Left ventricle myocardium superior (tissue), 1 donor: Measurements from ENCODE around the gene ZFYVE28. TPM values are rescaled to one million over a fixed set of nuclear protein-coding genes. Genes with fewer than 3 reads are reported as not detected.

ENCODE experiments used
- ATAC-seq: fragments of 200-7000 bp; cut with Tn5 transposase; one replicate; pipeline ENCODE4 v1.9.1; 2020; ENCODE audit warnings: mild to moderate bottlenecking, moderate library complexity
- DNase-seq: peaks from one replicate; pipeline ENCODE4 v3.0.0-alpha.2; 2020
- intact Hi-C: fragments of 100-400 bp; cut with micrococcal nuclease; formaldehyde crosslinking; loops from one replicate; pipeline ENCODE4 v1.11.0; 2022
- total RNA-seq: library from RNA; stranded (reverse); fragmentation: NEBNext Ultra II Directional; extraction: Animal tissue kit (Norgen Biotek cat#: 25700); gene quantifications from one replicate; pipeline ENCODE4 v1.2.1, GENCODE V29; 2021
- donor health status: DM: no; HTN: yes; CAD: no; lungs with severe emphysema.

ZFYVE28 gene
- total RNA-seq, 1 donor from 2014 or later, result 5.6 TPM

GRCh38 chr4:2331519-2332200, 86.8 kb downstream of the ZFYVE28 start:
- ATAC-seq (no peak), DNase-seq (no peak)

GRCh38 chr4:2331043-2331420, 87.4 kb downstream of the ZFYVE28 start:
- intact Hi-C loops, result no loop called here
- ATAC-seq (no peak), DNase-seq (no peak)

More at GRCh38 chr4:2331519-2332200, 86.8 kb downstream of the ZFYVE28 start:
- intact Hi-C loops, result no loop called here

- intact Hi-C loops, result no loop called here
Measured at GRCh38 chr4:2330091-2331042, 88.1 kb downstream of the ZFYVE28 start.

GRCh38 chr4:2327579-2327978, 90.9 kb downstream of the ZFYVE28 start:
- intact Hi-C loops, result no loop called here
- no peak for DNase-seq
- ATAC-seq, result no peak

More at GRCh38 chr4:2330091-2331042, 88.1 kb downstream of the ZFYVE28 start:
- no peak for ATAC-seq
- no peak for DNase-seq

- DNase-seq (no peak), ATAC-seq (no peak)
- intact Hi-C loops, result no loop called here
Measured at GRCh38 chr4:2324891-2325290, 93.6 kb downstream of the ZFYVE28 start.

GRCh38 chr4:2322841-2323240, 95.6 kb downstream of the ZFYVE28 start:
- ATAC-seq (no peak), DNase-seq (no peak)
- intact Hi-C loops, result no loop called here

GRCh38 chr4:2322227-2322626, 96.2 kb downstream of the ZFYVE28 start:
- ATAC-seq, result no peak
- intact Hi-C loops, result no loop called here
- peak; percentile 22 for DNase-seq

- ATAC-seq (no peak), DNase-seq (no peak)
- intact Hi-C loops, result no loop called here
Measured at GRCh38 chr4:2321279-2322196, 96.9 kb downstream of the ZFYVE28 start.

GRCh38 chr4:2320746-2321145, 97.7 kb downstream of the ZFYVE28 start:
- no peak for ATAC-seq
- DNase-seq, result no peak
- intact Hi-C loops, result no loop called here

GRCh38 chr4:2320152-2320551, 98.3 kb downstream of the ZFYVE28 start:
- DNase-seq (no peak), ATAC-seq (no peak)
- intact Hi-C loops, result no loop called here

GRCh38 chr4:2318885-2319284, 99.6 kb downstream of the ZFYVE28 start:
- DNase-seq (no peak), ATAC-seq (no peak)
- intact Hi-C loops, result no loop called here

- ATAC-seq (no peak), DNase-seq (no peak)
- intact Hi-C loops, result no loop called here
Measured at GRCh38 chr4:2318476-2318875, 100.0 kb downstream of the ZFYVE28 start.

GRCh38 chr4:2313366-2313765, 105.1 kb downstream of the ZFYVE28 start:
- intact Hi-C loops, result no loop called here
- ATAC-seq (no peak), DNase-seq (no peak)

- no peak for DNase-seq
- no peak for ATAC-seq
- intact Hi-C loops, result no loop called here
Measured at GRCh38 chr4:2306773-2307410, 111.6 kb downstream of the ZFYVE28 start.

- no peak for ATAC-seq
- DNase-seq, result no peak
- intact Hi-C loops, result no loop called here
Measured at GRCh38 chr4:2305766-2306501, 112.5 kb downstream of the ZFYVE28 start.

GRCh38 chr4:2304877-2305561, 113.4 kb downstream of the ZFYVE28 start:
- DNase-seq, result no peak
- no peak for ATAC-seq
- intact Hi-C loops, result no loop called here

GRCh38 chr4:2304321-2304876, 114.0 kb downstream of the ZFYVE28 start:
- no peak for ATAC-seq

More at GRCh38 chr4:2304321-2304876, 114.0 kb downstream of the ZFYVE28 start:
- no peak for DNase-seq
- intact Hi-C loops, result no loop called here
